ENCODE data around the gene DNAJC28.

DNA sequence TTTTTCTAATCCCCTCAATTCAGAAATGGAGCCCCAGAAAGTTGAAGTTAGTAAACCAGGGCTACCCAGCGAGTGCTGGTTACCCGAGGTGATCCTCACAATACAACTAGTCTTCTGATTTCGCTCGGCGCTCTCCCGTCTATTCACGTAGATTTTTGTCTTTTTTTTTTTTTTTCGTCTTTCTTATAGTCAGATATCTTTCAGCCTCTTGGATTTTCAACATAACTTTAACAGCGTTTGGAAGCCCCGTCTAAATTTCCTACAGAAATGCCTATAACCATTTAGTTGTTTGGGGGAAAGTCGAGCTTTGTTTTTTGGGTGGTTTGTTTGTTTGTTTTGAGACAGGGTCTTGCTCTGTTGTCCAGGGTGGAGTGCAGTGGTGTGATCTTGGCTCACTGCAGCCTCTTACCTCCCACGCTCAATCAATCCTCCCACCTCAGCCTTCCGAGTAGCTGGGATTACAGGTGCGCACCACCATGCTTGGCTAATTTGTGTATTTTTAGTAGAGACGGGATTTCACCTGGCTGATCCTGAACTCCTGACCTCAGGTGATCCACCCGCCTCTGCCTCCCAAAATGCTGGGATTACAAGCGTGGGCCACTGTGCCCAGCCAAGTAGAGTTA is 10.9 kb downstream of the DNAJC28 start:
- TF ChIP-seq, protein P1, sequence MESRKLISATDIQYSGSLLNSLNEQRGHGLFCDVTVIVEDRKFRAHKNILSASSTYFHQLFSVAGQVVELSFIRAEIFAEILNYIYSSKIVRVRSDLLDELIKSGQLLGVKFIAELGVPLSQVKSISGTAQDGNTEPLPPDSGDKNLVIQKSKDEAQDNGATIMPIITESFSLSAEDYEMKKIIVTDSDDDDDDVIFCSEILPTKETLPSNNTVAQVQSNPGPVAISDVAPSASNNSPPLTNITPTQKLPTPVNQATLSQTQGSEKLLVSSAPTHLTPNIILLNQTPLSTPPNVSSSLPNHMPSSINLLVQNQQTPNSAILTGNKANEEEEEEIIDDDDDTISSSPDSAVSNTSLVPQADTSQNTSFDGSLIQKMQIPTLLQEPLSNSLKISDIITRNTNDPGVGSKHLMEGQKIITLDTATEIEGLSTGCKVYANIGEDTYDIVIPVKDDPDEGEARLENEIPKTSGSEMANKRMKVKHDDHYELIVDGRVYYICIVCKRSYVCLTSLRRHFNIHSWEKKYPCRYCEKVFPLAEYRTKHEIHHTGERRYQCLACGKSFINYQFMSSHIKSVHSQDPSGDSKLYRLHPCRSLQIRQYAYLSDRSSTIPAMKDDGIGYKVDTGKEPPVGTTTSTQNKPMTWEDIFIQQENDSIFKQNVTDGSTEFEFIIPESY (IDR thresholded peaks at IDR 0.05; ENCODE audit: borderline replicate concordance, low read depth), result no peak
- TF ChIP-seq NRF1 (IDR thresholded peaks at IDR 0.05; ENCODE audit: low read depth, low read length) (no peak), EZH2phosphoT487 (IDR thresholded peaks at IDR 0.05; ENCODE audit: borderline replicate concordance, low read depth) (no peak)

Data from SK-N-SH (cell line).